ENCODE data around the gene IRX1.

Gene IRX1

DNA sequence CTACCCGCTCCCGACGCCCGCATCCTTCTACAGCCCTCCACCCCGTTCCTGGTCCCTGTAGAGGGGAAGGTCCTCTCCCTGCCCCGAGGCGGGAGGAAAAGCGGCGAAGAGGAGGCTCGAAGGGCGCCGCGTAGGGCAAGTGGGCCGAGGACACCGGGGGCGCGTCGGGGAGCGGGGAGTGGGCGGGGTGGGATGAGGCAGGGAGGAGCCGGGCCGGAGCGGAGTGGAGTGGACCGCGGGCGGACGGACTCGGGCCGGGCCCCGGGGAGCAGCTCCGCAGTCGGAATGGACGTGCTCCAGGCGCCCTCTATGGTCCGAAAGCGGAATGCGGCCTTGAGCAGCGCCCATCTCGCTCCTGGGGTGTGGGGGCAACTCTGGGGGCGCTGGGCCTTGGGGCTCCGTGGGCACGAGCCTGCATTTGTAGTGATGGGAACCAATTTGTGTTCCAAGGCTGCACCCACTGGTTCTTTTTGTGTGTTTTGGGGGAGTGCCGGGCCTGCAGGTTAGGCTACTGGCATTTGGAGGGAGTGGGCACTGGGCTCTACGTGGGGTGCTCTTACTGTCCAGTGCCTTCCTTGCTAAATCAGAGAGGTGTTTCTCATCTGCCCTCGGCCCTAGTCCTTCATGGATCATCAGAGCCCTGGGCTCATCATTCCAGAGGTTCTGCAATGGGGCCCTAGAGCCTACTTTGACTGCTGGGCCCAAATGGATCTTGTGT lies 7.3 kb downstream of the IRX1 start:
- H3K4me3 Mint-ChIP-seq, result peak overlapping the region; percentile 78
- peaks cover 36% of the 10 kb centered on the region for H3K4me1 Mint-ChIP-seq
- H3K36me3 Mint-ChIP-seq (ENCODE audit: low read depth), result no peaks in the 10 kb centered on the region
- peak; percentile 76 for DNase-seq
- no peak overlapping the region for H3K27ac Mint-ChIP-seq
- H3K9me3 Mint-ChIP-seq, result peaks cover 7% of the 10 kb centered on the region
- peaks cover 100% of the 10 kb centered on the region for H3K27me3 Mint-ChIP-seq (ENCODE audit: low read depth, poor library complexity)
- peak; percentile 68 for TF ChIP-seq CTCF (IDR thresholded peaks at IDR 0.05)

DNA sequence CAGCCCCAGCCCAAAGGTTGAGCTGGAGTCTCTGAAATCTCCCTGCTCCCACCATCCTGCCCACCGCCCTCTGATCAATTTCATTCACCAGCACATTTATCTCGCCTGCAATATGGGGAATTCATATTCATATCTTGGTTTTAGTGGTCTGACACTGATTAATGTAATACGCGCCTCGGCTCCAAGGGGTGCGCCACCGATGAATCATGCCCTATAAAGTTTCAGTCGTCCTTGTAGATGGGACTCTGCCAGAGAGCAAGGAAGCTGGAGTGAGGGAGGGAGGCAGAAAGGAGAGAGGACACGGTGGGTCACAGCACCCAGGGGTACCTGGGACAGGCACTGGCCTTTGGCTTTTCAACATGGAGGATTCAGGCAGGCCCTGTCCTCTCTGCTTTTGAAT lies 8.9 kb downstream of the IRX1 start:
- no peaks in the 10 kb centered on the region for H3K36me3 Mint-ChIP-seq (ENCODE audit: low read depth)
- no peak for DNase-seq
- TF ChIP-seq CTCF (IDR thresholded peaks at IDR 0.05), result no peak
- H3K27ac Mint-ChIP-seq, result no peak overlapping the region
- H3K9me3 Mint-ChIP-seq, result peaks cover 4% of the 10 kb centered on the region
- H3K4me1 Mint-ChIP-seq, result peaks cover 20% of the 10 kb centered on the region
- H3K4me3 Mint-ChIP-seq, result no peak overlapping the region
- H3K27me3 Mint-ChIP-seq (ENCODE audit: low read depth, poor library complexity), result peaks cover 100% of the 10 kb centered on the region

DNA sequence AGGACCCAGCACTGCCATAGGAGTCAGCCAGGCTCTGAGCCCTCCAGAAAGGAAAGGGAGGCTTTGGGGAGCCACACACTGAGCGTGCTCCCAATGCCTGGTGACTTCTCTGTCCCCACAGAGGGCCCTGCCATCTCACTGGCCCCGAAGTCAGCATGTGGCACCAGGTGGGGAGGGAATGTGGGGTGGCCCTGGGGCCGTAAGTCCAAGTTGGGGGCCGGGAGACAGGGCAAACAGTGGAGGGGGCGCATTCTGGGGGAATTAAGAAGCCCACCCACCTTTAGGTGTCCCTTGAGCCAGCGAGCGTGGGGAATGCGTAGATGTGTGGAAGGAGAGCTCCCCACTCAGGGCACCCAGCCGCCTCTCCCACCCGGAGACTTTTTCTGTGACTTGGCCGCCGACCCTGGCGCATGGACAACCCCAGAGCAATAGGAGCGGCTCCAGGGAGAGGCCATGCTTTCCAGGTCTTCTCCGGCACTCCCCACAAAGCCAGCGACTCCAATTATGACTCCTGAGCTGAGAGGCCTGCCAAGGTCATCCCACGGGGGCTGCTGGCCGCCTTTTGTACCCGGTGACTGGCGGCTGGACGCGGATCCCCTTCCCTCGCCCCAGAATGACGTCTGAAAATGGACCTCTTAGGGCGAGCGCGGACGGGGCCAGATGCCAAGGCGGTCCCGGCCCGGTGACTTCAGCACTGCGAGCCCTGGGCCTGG lies 9.8 kb downstream of the IRX1 start:
- H3K9me3 Mint-ChIP-seq, result peaks cover 4% of the 10 kb centered on the region
- no peak for DNase-seq
- H3K27me3 Mint-ChIP-seq (ENCODE audit: low read depth, poor library complexity), result peaks cover 96% of the 10 kb centered on the region
- no peak overlapping the region for H3K4me3 Mint-ChIP-seq
- no peak for TF ChIP-seq CTCF (IDR thresholded peaks at IDR 0.05)
- H3K4me1 Mint-ChIP-seq, result peaks cover 19% of the 10 kb centered on the region
- H3K27ac Mint-ChIP-seq, result no peak overlapping the region
- no peaks in the 10 kb centered on the region for H3K36me3 Mint-ChIP-seq (ENCODE audit: low read depth)

- no peak for TF ChIP-seq CTCF (IDR thresholded peaks at IDR 0.05)
- peak overlapping the region; percentile 70 for H3K4me3 Mint-ChIP-seq
- H3K27me3 Mint-ChIP-seq (ENCODE audit: low read depth, poor library complexity), result peaks cover 96% of the 10 kb centered on the region
- peak; percentile 34 for DNase-seq
- peaks cover 2% of the 10 kb centered on the region for H3K9me3 Mint-ChIP-seq
- H3K27ac Mint-ChIP-seq, result no peak overlapping the region
- H3K4me1 Mint-ChIP-seq, result peaks cover 16% of the 10 kb centered on the region
- H3K36me3 Mint-ChIP-seq (ENCODE audit: low read depth), result no peaks in the 10 kb centered on the region
These were observed 10.6 kb downstream of the IRX1 start for GRCh38 chr5:3606121-3606831.

DNA sequence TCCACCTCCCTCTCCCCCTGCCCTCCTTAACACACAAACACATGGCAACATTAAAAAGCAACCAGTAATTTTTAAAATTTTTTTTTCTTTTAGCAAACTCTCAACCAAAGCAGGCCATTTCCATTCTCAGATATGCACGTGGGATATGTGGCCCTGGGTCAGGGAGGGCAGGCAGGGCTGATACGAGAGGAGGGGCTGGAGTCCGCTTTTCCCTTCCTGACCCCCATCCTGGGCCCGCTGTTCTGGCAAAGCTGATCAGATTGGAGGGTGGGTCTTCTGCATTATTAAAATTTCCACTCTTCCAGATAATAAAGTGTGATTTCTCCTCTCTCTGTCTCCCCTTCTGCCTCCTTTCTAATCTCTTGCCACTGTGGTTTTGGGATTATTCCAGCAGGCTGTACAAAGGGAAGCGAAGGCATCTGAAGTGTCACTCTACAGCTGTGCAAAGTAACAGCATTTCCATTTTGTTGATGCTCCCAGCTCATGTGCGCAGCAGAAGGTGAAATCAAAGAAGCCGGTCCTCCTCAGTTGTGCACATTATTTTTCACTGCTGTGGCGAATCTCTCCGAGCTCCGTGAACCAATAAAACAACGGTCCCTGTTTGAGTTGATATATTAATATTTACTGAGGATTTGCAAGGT lies 12.0 kb downstream of the IRX1 start:
- no peak for TF ChIP-seq CTCF (IDR thresholded peaks at IDR 0.05)
- H3K27ac Mint-ChIP-seq, result no peak overlapping the region
- H3K9me3 Mint-ChIP-seq, result no peaks in the 10 kb centered on the region
- H3K4me3 Mint-ChIP-seq, result peak overlapping the region; percentile 35
- DNase-seq, result no peak
- peaks cover 8% of the 10 kb centered on the region for H3K4me1 Mint-ChIP-seq
- H3K27me3 Mint-ChIP-seq (ENCODE audit: low read depth, poor library complexity), result peaks cover 86% of the 10 kb centered on the region
- H3K36me3 Mint-ChIP-seq (ENCODE audit: low read depth), result no peaks in the 10 kb centered on the region
